OCI-LY3 (cell line): ENCODE results near the gene APOL3.
"Not testable (repeated sequence)": the region's sequence is repeated elsewhere in the genome, so short reads cannot be mapped to it uniquely, and the experiment has no call there.

ENCODE experiments used
- CTCF ChIP-seq: fragments of 200-600, 300-600 bp; sonication (generic); IDR thresholded peaks from 2 replicates; pipeline ENCODE4 v1.5.1; 2014; ENCODE audit warnings: antibody characterized with exemption, low read length, low read depth
- EZH2phosphoT487 ChIP-seq: fragments of 200-600 bp; shearing (Covaris generic); IDR thresholded peaks from 2 replicates; pipeline ENCODE4 v1.6.1; 2018; ENCODE audit warnings: antibody characterized with exemption, mixed run types, low read depth

GRCh38 chr22:36203441-36203840 lies 42.9 kb upstream of the APOL3 start:
- TF ChIP-seq CTCF, EZH2phosphoT487: not testable (repeated sequence)
